ENCODE results near the gene CDH13. TPM values are rescaled to one million over a fixed set of nuclear protein-coding genes. Genes with fewer than 3 reads are reported as not detected.
A peak's percentile ranks its signal among the peaks of the same experiment; 100 is the strongest.

Gene CDH13
- total and polyA plus RNA-seq, 2 of the 8 experiments (the other 6 are each of a cell fraction or from before 2014, with no cell fraction given) = 2.3 to 2.4 TPM

- TF ChIP-seq PHF8 (conservative IDR thresholded peaks at IDR 0.05; ENCODE audit: low read depth, low read length) = no peak
- peak in 1 of 2 experiments; percentile 35; a peak in 2 of 4 replicates for TF ChIP-seq RAD21 (IDR thresholded peaks at IDR 0.05 in 1 of 2, conservative IDR thresholded peaks at IDR 0.05 in 1 of 2; ENCODE audit: low read depth in 2 of 2, low read length in 2 of 2)
- TF ChIP-seq TEAD4 (IDR thresholded peaks at IDR 0.05; ENCODE audit: low read depth, low read length) = peak; percentile 49; the same call in 1 of the 2 replicates
- peak; percentile 42 for TF ChIP-seq SAP30 (IDR thresholded peaks at IDR 0.05; ENCODE audit: insufficient read depth, insufficient replicate concordance, low read length)
- TF ChIP-seq SP2 (IDR thresholded peaks at IDR 0.05; ENCODE audit: low read length) = no peak
- TF ChIP-seq SIN3A (conservative IDR thresholded peaks at IDR 0.05 in 1 of 2, IDR thresholded peaks at IDR 0.05 in 1 of 2; ENCODE audit: low read depth in 1 of 2, low read length in 2 of 2) = 0 out of 4 replicates have a peak, but pooled peaks of 1 of the 2 experiments have one; percentile 54
- TF ChIP-seq, protein P1, sequence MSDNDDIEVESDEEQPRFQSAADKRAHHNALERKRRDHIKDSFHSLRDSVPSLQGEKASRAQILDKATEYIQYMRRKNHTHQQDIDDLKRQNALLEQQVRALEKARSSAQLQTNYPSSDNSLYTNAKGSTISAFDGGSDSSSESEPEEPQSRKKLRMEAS (IDR thresholded peaks at IDR 0.05) = 0 out of 2 replicates have a peak, but pooled peaks have one; percentile 14
- no peak for TF ChIP-seq ASH2L (IDR thresholded peaks at IDR 0.05; ENCODE audit: low read length)
- H4K8ac ChIP-seq (ENCODE audit: extremely low read depth, insufficient read depth, low read length) = no peak overlapping the region
- no peaks in the 10 kb centered on the region for H3K79me2 ChIP-seq (ENCODE audit: control insufficient read depth in 1 of 2, insufficient read depth in 2 of 2, low read length in 2 of 2)
- H3K18ac ChIP-seq (ENCODE audit: extremely low read depth, low read length) = no peak overlapping the region
- no peak overlapping the region for H3K4ac ChIP-seq (replicated peaks; ENCODE audit: insufficient read length, low read depth, low read length)
- H2BK20ac ChIP-seq (ENCODE audit: low read length) = no peak overlapping the region
- H3K14ac ChIP-seq (ENCODE audit: insufficient read length) = no peak overlapping the region
- no peak overlapping the region for H3K56ac ChIP-seq (replicated peaks; ENCODE audit: insufficient read length, low read depth, low read length)
- H2BK5ac ChIP-seq (ENCODE audit: low read depth, low read length) = no peak overlapping the region
- FAIRE-seq (peak; percentile 86), DNase-seq (ENCODE audit: low read depth in 1 of 2, low spot score in 2 of 2) (peak in 1 of 2 experiments; percentile 92)
- ChIA-PET CTCF (ENCODE audit: partially characterized antibody) (interaction anchor here (0.6 to 1.2 kb wide), 3 partner anchors 20 to 254 kb away, joined by 3 to 4 read pairs (median 3); no protein-coding TSS in a partner anchor), POLR2A (ENCODE audit: partially characterized antibody) (interaction anchor here (1.3 kb wide), 1 partner anchor 11 kb away, joined by 3 read pairs; no protein-coding TSS in a partner anchor)
- H4K20me1 ChIP-seq (replicated peaks in 1 of 2; ENCODE audit: control insufficient read depth in 1 of 2, insufficient read depth in 2 of 2, low read length in 2 of 2) = peaks cover 0 to 1% of the 10 kb centered on the region in 2 experiments
- no peaks in the 10 kb centered on the region for H3K23me2 ChIP-seq (ENCODE audit: low read depth, low read length)
- H3K36me3 ChIP-seq (ENCODE audit: control insufficient read depth in 2 of 4, insufficient read depth in 4 of 4, low read length in 3 of 4) = no peaks in the 10 kb centered on the region
- WGBS, 2 experiments (ENCODE audit: extremely low coverage in 1 of 2, insufficient coverage in 1 of 2, insufficient read length in 1 of 2, insufficient replicate concordance in 2 of 2, low coverage in 1 of 2, low lambda C conversion rate in 2 of 2, missing lambda C conversion rate in 1 of 2) = 53% methylated on average over 9 of the region's 9 CpGs; no CpG with 5 or more reads in 1 of the 2 experiments
- no peak overlapping the region for H2BK12ac ChIP-seq (ENCODE audit: low read depth, low read length)
- no peak overlapping the region for H2BK15ac ChIP-seq (ENCODE audit: low read length)
- no peaks in the 10 kb centered on the region; a peak in 1 of 7 replicates for H3K27me3 ChIP-seq (replicated peaks in 1 of 4; ENCODE audit: control insufficient read depth in 3 of 4, extremely low read depth in 1 of 4, insufficient read depth in 3 of 4, low read length in 3 of 4)
- H3K79me1 ChIP-seq (ENCODE audit: low read depth, low read length) = no peaks in the 10 kb centered on the region
- H4K91ac ChIP-seq (replicated peaks; ENCODE audit: insufficient read length, low read length) = no peak overlapping the region
- H3K23ac ChIP-seq (ENCODE audit: insufficient read length) = no peak overlapping the region
- H3K4me1 ChIP-seq (replicated peaks in 1 of 4; ENCODE audit: control insufficient read depth in 3 of 4, insufficient read depth in 4 of 4, low read length in 3 of 4) = no peaks in the 10 kb centered on the region
- H2AFZ ChIP-seq (ENCODE audit: low read length) = no peak overlapping the region
- H2BK120ac ChIP-seq (replicated peaks; ENCODE audit: low read depth, low read length) = no peak overlapping the region
- H4K5ac ChIP-seq (ENCODE audit: insufficient read length, low read depth, low read length) = no peak overlapping the region
- no peak overlapping the region for H2AK5ac ChIP-seq (ENCODE audit: low read depth, low read length)
- no peak overlapping the region for H3K4me3 ChIP-seq (ENCODE audit: extremely low read depth in 1 of 4, insufficient read depth in 2 of 4, low read depth in 3 of 4, low read length in 4 of 4)
- H3K9ac ChIP-seq (replicated peaks in 1 of 4; ENCODE audit: extremely low read depth in 1 of 4, low read depth in 3 of 4, low read length in 3 of 4) = no peak overlapping the region
- H3K9me3 ChIP-seq (ENCODE audit: insufficient read depth in 2 of 2, low read depth in 1 of 2, low read length in 1 of 2) = no peaks in the 10 kb centered on the region
- H3K4me2 ChIP-seq (ENCODE audit: insufficient read depth in 1 of 2, low read depth in 2 of 2, low read length in 2 of 2) = no peak overlapping the region
- H3K27ac ChIP-seq (ENCODE audit: low read depth, low read length) = no peak overlapping the region
Observed at GRCh38 chr16:83701494-83701893, 1074.7 kb downstream of the CDH13 start.
